Spleen (tissue), 11 donors: ENCODE measurements around the gene CLDN18. TPM values are rescaled to one million over a fixed set of nuclear protein-coding genes. Genes with fewer than 3 reads are reported as not detected.

Source experiments
- DNase-seq: peaks from one replicate; pipeline ENCODE4 v3.0.0-alpha.2; 2020
- H3K27ac ChIP-seq, 8 donors: fragments of 200-600 bp; sonication (generic) in 7 of 8; 1 replicate in 4 of 8; 2 replicates in 4 of 8; pipeline versions ENCODE4 v1.5.0 to v1.8.0; 2016 to 2021; ENCODE audit warnings: inconsistent platforms in 4 of 8, mild to moderate bottlenecking in 4 of 8, moderate library complexity in 1 of 8
- H3K27me3 ChIP-seq, 7 donors: fragments of 200-600 bp; sonication (generic) in 6 of 7; replicated peaks in 1 of 7; 1 replicate in 4 of 7; 2 replicates in 3 of 7; pipeline versions ENCODE4 v1.5.0 to v1.8.0; 2016 to 2021; ENCODE audit warnings: inconsistent platforms in 3 of 7, mild to moderate bottlenecking in 1 of 7
- H3K36me3 ChIP-seq, 6 donors: fragments of 200-600 bp; sonication (generic) in 5 of 6; 1 replicate in 4 of 6; 2 replicates in 2 of 6; pipeline versions ENCODE4 v1.5.0 to v1.8.0; 2016 to 2021; ENCODE audit warnings: inconsistent platforms in 2 of 6
- H3K4me1 ChIP-seq, 6 donors: fragments of 200-600 bp; sonication (generic) in 5 of 6; 1 replicate in 3 of 6; 2 replicates in 3 of 6; pipeline versions ENCODE4 v1.5.0 to v1.8.0; 2016 to 2021; ENCODE audit warnings: inconsistent platforms in 3 of 6
- H3K4me3 ChIP-seq, 8 donors: fragments of 200-600 bp; sonication (generic) in 7 of 8; 1 replicate in 4 of 8; 2 replicates in 4 of 8; pipeline versions ENCODE4 v1.5.0 to v1.8.0; 2016 to 2021; ENCODE audit warnings: inconsistent platforms in 4 of 8, mild to moderate bottlenecking in 4 of 8, moderate library complexity in 2 of 8
- H3K9me3 ChIP-seq, 8 donors: fragments of 200-600 bp; sonication (generic) in 7 of 8; 1 replicate in 4 of 8; 2 replicates in 4 of 8; pipeline versions ENCODE4 v1.5.0 to v1.8.0; 2016 to 2021; ENCODE audit warnings: inconsistent platforms in 4 of 8
- POLR2A ChIP-seq, 3 donors: fragments of 450-650 bp; IDR thresholded peaks; one replicate each; pipeline ENCODE4 v1.5.1; 2017; ENCODE audit warnings: antibody characterized with exemption in 3 of 3, mild to moderate bottlenecking in 1 of 3
- POLR2AphosphoS5 ChIP-seq, 3 donors: sonication (generic); formaldehyde crosslinking; IDR thresholded peaks; one replicate each; pipeline ENCODE4 v1.5.1; 2017; ENCODE audit warnings: antibody characterized with exemption in 3 of 3
- WGBS, 5 donors: extraction: QIAGEN DNeasy Blood & Tissue Kit in 3 of 5; methylation state at CpG; one replicate each; pipeline versions ENCODE4 v1.1.5 to v1.1.7; 2013 to 2018; 5-methylcytosine and 5-hydroxymethylcytosine counted together
- intact Hi-C: fragments of 100-400 bp; cut with DNase I; formaldehyde crosslinking; loops from one replicate; pipeline ENCODE4 v1.15.0; 2023; ENCODE audit warnings: low total_unique reads
- polyA plus RNA-seq, 3 donors: library from polyadenylated mRNA; stranded (reverse); fragments of 200-250 nt; gene quantifications; one replicate each; pipeline ENCODE4 v1.2.1, GENCODE V29; 2013
- total RNA-seq, 7 donors: library from RNA; depleted of rRNA in 3 of 7; stranded (reverse); fragments of >200 nt in 3 of 7; fragmentation: NEBNext Ultra II Directional in 4 of 7; extraction: Animal tissue kit (Norgen Biotek cat#: 25700) in 4 of 7; gene quantifications; one replicate each; pipeline versions ENCODE4 v1.1.0 to v1.2.1, GENCODE V29; 2016 to 2021
- TF ChIP-seq, protein P1 (sequence below), 11 experiments: fragments of 200-600 bp in 7 of 11; fragments of 450-650 bp in 4 of 11; sonication (generic) in 4 of 11; IDR thresholded peaks in 8 of 11; conservative IDR thresholded peaks in 3 of 11; 1 replicate in 7 of 11; 2 replicates in 4 of 11; pipeline versions ENCODE4 v1.4.0 to v1.8.0; 2016 to 2021; ENCODE audit warnings: antibody characterized with exemption in 11 of 11, inconsistent platforms in 4 of 11, mild to moderate bottlenecking in 1 of 11
- donor health status: healthy with polysubstance abuse.
- donor health status: DM: no; HTN: no; CAD: no; lungs with moderate emphysema.
- donor health status: DM: no; HTN: no; CAD: no.
- donor health status: Bipolar disorder and iron deficiency.
- donor health status: healthy.
- donor health status: DM: no; HTN: no; CAD: no.
- donor health status: DM: yes; HTN: yes; CAD: no.

CLDN18 gene
- total and polyA plus RNA-seq, 10 donors: not detected

DNA sequence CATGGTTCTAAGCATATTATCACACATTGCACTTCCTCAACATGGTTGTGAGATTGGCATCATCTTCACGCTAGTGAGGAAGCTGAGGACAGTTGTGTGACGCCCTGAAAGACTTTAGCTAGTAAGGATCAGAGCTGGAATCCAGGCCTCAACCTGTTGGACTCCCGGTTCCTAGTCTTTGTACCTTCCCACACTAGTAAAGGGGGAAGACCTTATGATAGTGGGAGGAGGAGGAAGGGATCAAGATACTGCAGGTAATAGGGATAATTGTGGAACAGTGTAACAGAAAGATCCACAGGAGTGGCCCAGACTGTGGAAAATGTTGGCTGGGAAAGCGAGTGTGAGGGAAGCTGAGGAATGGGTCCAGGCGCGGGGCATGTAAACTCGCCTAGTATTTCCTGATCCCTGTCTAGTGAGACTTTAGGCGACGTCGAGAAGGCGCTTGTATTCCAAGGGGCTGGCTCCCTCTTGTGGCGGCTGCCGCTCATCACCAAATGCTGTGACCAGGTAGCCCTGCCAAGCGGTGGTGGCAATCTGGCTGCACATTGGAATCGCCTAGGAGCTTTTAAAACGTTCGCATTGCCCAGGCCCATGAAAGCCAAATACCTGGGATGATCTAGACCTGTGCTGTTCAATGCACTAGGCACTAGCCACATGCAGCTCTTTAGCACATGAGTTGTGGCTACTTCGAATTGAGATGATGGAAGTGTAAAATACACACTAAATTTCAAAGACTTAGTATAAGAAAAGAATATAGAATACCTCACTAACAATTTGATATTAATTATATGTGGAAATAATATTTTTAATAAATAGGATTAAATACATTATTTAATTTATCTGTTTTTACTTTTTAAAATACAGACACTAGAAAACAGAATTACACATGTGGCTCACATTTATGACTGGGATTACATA, 38.8 kb upstream of the CLDN18 start:
- DNase-seq: peak; percentile 82
- Histone ChIP-seq H3K4me3 (no peak overlapping the region), H3K9me3 (no peaks in the 10 kb centered on the region), H3K27me3 (peaks cover 0 to 19% (median 0%) of the 10 kb centered on the region in 7 donors), H3K4me1 (no peaks in the 10 kb centered on the region), H3K27ac (no peak overlapping the region), H3K36me3 (no peaks in the 10 kb centered on the region)
- WGBS, 5 donors: 16 to 21% (median 18%) methylated on average over 18 of the region's 18 CpGs
- intact Hi-C loops: loop anchor here (10.0 kb wide), 1 partner anchor 866 kb away; no protein-coding TSS in a partner anchor
- TF ChIP-seq POLR2A (IDR thresholded peaks at IDR 0.05) (no peak), POLR2AphosphoS5 (IDR thresholded peaks at IDR 0.05) (no peak)
- TF ChIP-seq, protein P1, sequence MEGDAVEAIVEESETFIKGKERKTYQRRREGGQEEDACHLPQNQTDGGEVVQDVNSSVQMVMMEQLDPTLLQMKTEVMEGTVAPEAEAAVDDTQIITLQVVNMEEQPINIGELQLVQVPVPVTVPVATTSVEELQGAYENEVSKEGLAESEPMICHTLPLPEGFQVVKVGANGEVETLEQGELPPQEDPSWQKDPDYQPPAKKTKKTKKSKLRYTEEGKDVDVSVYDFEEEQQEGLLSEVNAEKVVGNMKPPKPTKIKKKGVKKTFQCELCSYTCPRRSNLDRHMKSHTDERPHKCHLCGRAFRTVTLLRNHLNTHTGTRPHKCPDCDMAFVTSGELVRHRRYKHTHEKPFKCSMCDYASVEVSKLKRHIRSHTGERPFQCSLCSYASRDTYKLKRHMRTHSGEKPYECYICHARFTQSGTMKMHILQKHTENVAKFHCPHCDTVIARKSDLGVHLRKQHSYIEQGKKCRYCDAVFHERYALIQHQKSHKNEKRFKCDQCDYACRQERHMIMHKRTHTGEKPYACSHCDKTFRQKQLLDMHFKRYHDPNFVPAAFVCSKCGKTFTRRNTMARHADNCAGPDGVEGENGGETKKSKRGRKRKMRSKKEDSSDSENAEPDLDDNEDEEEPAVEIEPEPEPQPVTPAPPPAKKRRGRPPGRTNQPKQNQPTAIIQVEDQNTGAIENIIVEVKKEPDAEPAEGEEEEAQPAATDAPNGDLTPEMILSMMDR (IDR thresholded peaks at IDR 0.05 in 8 of 11, conservative IDR thresholded peaks at IDR 0.05 in 3 of 11): peak in 10 of 11 experiments; percentile 22 to 74 (median 59)

DNA sequence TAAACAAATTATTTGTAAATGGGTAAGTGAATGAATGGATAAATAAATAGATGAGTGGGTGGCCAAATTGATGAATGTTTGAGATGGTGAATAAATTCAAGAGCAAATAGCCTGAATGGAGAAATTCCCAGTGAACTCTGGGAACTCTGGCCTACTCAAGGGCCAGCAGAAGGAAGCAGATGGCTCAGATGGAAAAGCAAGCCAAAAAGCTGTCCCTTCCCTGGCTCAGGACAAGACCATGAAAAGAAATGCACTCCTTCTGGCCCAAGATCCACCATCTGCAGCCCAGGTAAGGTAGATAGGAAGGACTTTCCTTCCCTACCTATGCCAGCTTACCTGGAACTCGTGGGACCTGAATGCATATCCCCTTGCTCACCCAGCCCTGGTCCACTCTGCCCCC, 37.6 kb upstream of the CLDN18 start:
- Histone ChIP-seq H3K36me3 (no peaks in the 10 kb centered on the region), H3K27me3 (peaks cover 0 to 19% (median 0%) of the 10 kb centered on the region in 7 donors), H3K27ac (no peak overlapping the region), H3K4me1 (no peaks in the 10 kb centered on the region), H3K9me3 (no peaks in the 10 kb centered on the region), H3K4me3 (no peak overlapping the region)
- DNase-seq: no peak
- TF ChIP-seq POLR2A (IDR thresholded peaks at IDR 0.05) (no peak), POLR2AphosphoS5 (IDR thresholded peaks at IDR 0.05) (no peak)
- TF ChIP-seq, protein P1 (IDR thresholded peaks at IDR 0.05 in 8 of 11, conservative IDR thresholded peaks at IDR 0.05 in 3 of 11): no peak
- 67 to 73% (median 70%) methylated on average over 1 of the region's 1 CpG for WGBS, 5 donors
- intact Hi-C loops: loop anchor here (10.0 kb wide), 1 partner anchor 868 kb away; no protein-coding TSS in a partner anchor

GRCh38 chr3:137978328-137978727, 31.6 kb upstream of the CLDN18 start:
- Histone ChIP-seq H3K4me1 (no peaks in the 10 kb centered on the region), H3K4me3 (no peak overlapping the region), H3K27ac (no peak overlapping the region), H3K9me3 (peaks cover 0 to 8% (median 0%) of the 10 kb centered on the region in 8 donors), H3K36me3 (no peaks in the 10 kb centered on the region), H3K27me3 (peaks cover 0 to 12% (median 0%) of the 10 kb centered on the region in 7 donors)
- no peak for TF ChIP-seq POLR2A (IDR thresholded peaks at IDR 0.05)
- TF ChIP-seq, protein P1 (IDR thresholded peaks at IDR 0.05 in 8 of 11, conservative IDR thresholded peaks at IDR 0.05 in 3 of 11): no peak
- no peak for TF ChIP-seq POLR2AphosphoS5 (IDR thresholded peaks at IDR 0.05)
- intact Hi-C loops: loop anchor here (10.0 kb wide), 1 partner anchor 874 kb away; no protein-coding TSS in a partner anchor
- DNase-seq: no peak
- 92 to 100% (median 97%) methylated on average over 1 of the region's 1 CpG for WGBS, 5 donors

DNA sequence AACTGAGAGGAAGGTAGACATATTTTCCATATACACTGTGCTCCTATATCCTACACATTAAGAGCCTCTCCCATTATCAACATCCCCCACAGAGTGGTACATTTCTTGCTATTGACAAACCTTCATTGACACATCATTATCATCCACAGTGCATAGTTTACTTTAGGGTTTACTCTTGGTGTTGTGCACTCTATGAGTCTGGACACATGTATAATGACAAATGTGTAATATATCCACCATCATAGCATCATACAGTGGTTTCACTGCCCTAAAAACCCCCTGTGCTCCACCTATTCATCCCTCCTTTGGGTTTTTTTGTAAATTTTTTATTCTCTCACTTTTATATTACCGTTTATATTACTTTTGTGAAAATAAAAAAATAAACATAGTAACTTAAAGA, 22.2 kb upstream of the CLDN18 start:
- intact Hi-C loops: no loop called here
- 0 to 32% (median 26%) methylated on average over 1 of the region's 1 CpG for WGBS, 5 donors

More for the DNA sequence above, 22.2 kb upstream of the CLDN18 start:
- no peaks in the 10 kb centered on the region for H3K36me3 ChIP-seq
- H3K27me3 ChIP-seq: no peaks in the 10 kb centered on the region
- no peaks in the 10 kb centered on the region for H3K9me3 ChIP-seq
- TF ChIP-seq POLR2A (IDR thresholded peaks at IDR 0.05) (no peak), POLR2AphosphoS5 (IDR thresholded peaks at IDR 0.05) (no peak)
- TF ChIP-seq, protein P1 (IDR thresholded peaks at IDR 0.05 in 8 of 11, conservative IDR thresholded peaks at IDR 0.05 in 3 of 11): no peak
- H3K4me1 ChIP-seq: no peaks in the 10 kb centered on the region
- no peak overlapping the region for H3K4me3 ChIP-seq
- no peak overlapping the region for H3K27ac ChIP-seq
- no peak for DNase-seq
